H1 (cell line): ENCODE results near the gene ROR1. TPM values are rescaled to one million over a fixed set of nuclear protein-coding genes. Genes with fewer than 3 reads are reported as not detected.

Source experiments
- CTCF ChIA-PET: fragments of 300-600 bp; sonication (Branson Sonifier 250); formaldehyde crosslinking; loops from one replicate; lab custom pipeline; 2021; ENCODE audit not compliant: partially characterized antibody; lab: Charles Lee
- POLR2A ChIA-PET: fragments of 300-600 bp; sonication (Branson Sonifier 250); formaldehyde crosslinking; loops from one replicate; lab custom pipeline; 2021; ENCODE audit warnings: inconsistent platforms; ENCODE audit not compliant: partially characterized antibody; lab: Charles Lee
- DNase-seq, 2 experiments: peaks; one replicate each; pipeline versions ENCODE4 v3.0.0 to v3.0.0-alpha.2; 2010 to 2022; ENCODE audit warnings: low spot score in 2 of 2, low read depth in 1 of 2, mixed read lengths in 1 of 2
- FAIRE-seq: peaks from 2 replicates; lab custom pipeline; 2011; peaks lifted over from hg19 to GRCh38; lab: Jason Lieb, UNC
- H2AFZ ChIP-seq: 2 replicates; pipeline ENCODE4 v1.8.1; 2012; ENCODE audit warnings: low read length, inconsistent platforms
- H2AK5ac ChIP-seq: 2 replicates; pipeline ENCODE4 v1.6.1; 2013; ENCODE audit warnings: low read depth, low read length
- H2BK120ac ChIP-seq: replicated peaks from 2 replicates; pipeline ENCODE3; 2013; ENCODE audit warnings: low read depth, low read length, inconsistent platforms
- H2BK12ac ChIP-seq: 2 replicates; pipeline ENCODE4 v1.6.1; 2013; ENCODE audit warnings: low read depth, low read length
- H2BK15ac ChIP-seq: 2 replicates; pipeline ENCODE4 v1.6.1; 2013; ENCODE audit warnings: low read length
- H2BK20ac ChIP-seq: 2 replicates; pipeline ENCODE4 v1.6.1; 2013; ENCODE audit warnings: low read length
- H2BK5ac ChIP-seq: 2 replicates; pipeline ENCODE4 v1.6.1; 2013; ENCODE audit warnings: low read depth, low read length
- H3K14ac ChIP-seq: 2 replicates; pipeline ENCODE4 v1.6.1; 2013; ENCODE audit warnings: inconsistent platforms; ENCODE audit not compliant: insufficient read length
- H3K18ac ChIP-seq: 2 replicates; pipeline ENCODE4 v1.6.1; 2013; ENCODE audit warnings: low read length; ENCODE audit errors: extremely low read depth
- H3K23ac ChIP-seq: 2 replicates; pipeline ENCODE4 v1.6.1; 2013; ENCODE audit warnings: inconsistent platforms; ENCODE audit not compliant: insufficient read length
- H3K23me2 ChIP-seq: 2 replicates; pipeline ENCODE4 v1.6.1; 2013; ENCODE audit warnings: low read depth, low read length
- H3K27ac ChIP-seq: 2 replicates; pipeline ENCODE4 v1.6.1; 2011; ENCODE audit warnings: low read depth, low read length, inconsistent platforms
- H3K27me3 ChIP-seq, 4 experiments: replicated peaks in 1 of 4; 1 replicate in 1 of 4; 2 replicates in 3 of 4; pipeline versions ENCODE4 v1.6.1 to v1.8.1; 2011 to 2013; ENCODE audit warnings: low read length in 3 of 4, mild to moderate bottlenecking in 3 of 4, inconsistent platforms in 2 of 4, mixed read lengths in 2 of 4, moderate library complexity in 1 of 4; ENCODE audit not compliant: control insufficient read depth in 3 of 4, insufficient read depth in 3 of 4; ENCODE audit errors: extremely low read depth in 1 of 4
- H3K36me3 ChIP-seq, 4 experiments: 2 replicates each; pipeline versions ENCODE4 v1.6.1 to v1.8.1; 2011 to 2013; ENCODE audit warnings: mild to moderate bottlenecking in 4 of 4, low read length in 3 of 4, moderate library complexity in 2 of 4, control low read depth in 1 of 4, inconsistent platforms in 1 of 4; ENCODE audit not compliant: insufficient read depth in 4 of 4, control insufficient read depth in 2 of 4
- H3K4ac ChIP-seq: replicated peaks from 2 replicates; pipeline ENCODE3; 2013; ENCODE audit warnings: low read length, low read depth, mixed read lengths, inconsistent platforms; ENCODE audit not compliant: insufficient read length
- H3K4me1 ChIP-seq, 4 experiments: replicated peaks in 1 of 4; 1 replicate in 1 of 4; 2 replicates in 3 of 4; pipeline versions ENCODE4 v1.6.1 to v1.8.1; 2011 to 2013; ENCODE audit warnings: low read length in 3 of 4, inconsistent platforms in 2 of 4, mixed read lengths in 1 of 4; ENCODE audit not compliant: insufficient read depth in 4 of 4, control insufficient read depth in 3 of 4
- H3K4me2 ChIP-seq, 2 experiments: 2 replicates each; pipeline versions ENCODE4 v1.6.1 to v1.8.1; 2011 to 2013; ENCODE audit warnings: low read depth in 2 of 2, low read length in 2 of 2, control low read depth in 1 of 2, inconsistent platforms in 1 of 2, mild to moderate bottlenecking in 1 of 2; ENCODE audit not compliant: insufficient read depth in 1 of 2
- H3K4me3 ChIP-seq, 4 experiments: fragments of 200-600, 300-600 bp in 1 of 4; sonication (generic), shearing (Covaris generic), sonication (Bioruptor Twin) in 1 of 4; 2 replicates each; pipeline versions ENCODE4 v1.5.1 to v1.8.1; 2011 to 2016; ENCODE audit warnings: low read length in 4 of 4, low read depth in 3 of 4, control low read depth in 2 of 4, inconsistent platforms in 2 of 4, mild to moderate bottlenecking in 2 of 4, mixed read lengths in 1 of 4, moderate library complexity in 1 of 4; ENCODE audit not compliant: insufficient read depth in 2 of 4; ENCODE audit errors: extremely low read depth in 1 of 4
- H3K56ac ChIP-seq: replicated peaks from 2 replicates; pipeline ENCODE3; 2013; ENCODE audit warnings: low read depth, mild to moderate bottlenecking, mixed read lengths, low read length, inconsistent platforms; ENCODE audit not compliant: insufficient read length
- H3K79me1 ChIP-seq: 2 replicates; pipeline ENCODE4 v1.6.1; 2013; ENCODE audit warnings: low read depth, low read length, control low read depth
- H3K79me2 ChIP-seq, 2 experiments: 2 replicates each; pipeline versions ENCODE4 v1.6.1 to v1.8.1; 2012 to 2013; ENCODE audit warnings: low read length in 2 of 2, mild to moderate bottlenecking in 2 of 2, inconsistent platforms in 1 of 2; ENCODE audit not compliant: insufficient read depth in 2 of 2, control insufficient read depth in 1 of 2
- H3K9ac ChIP-seq, 4 experiments: replicated peaks in 1 of 4; 1 replicate in 1 of 4; 2 replicates in 3 of 4; pipeline versions ENCODE4 v1.6.1 to v1.8.1; 2011 to 2013; ENCODE audit warnings: low read depth in 3 of 4, low read length in 3 of 4, control low read depth in 2 of 4, mild to moderate bottlenecking in 2 of 4, moderate library complexity in 2 of 4, inconsistent platforms in 1 of 4; ENCODE audit errors: extremely low read depth in 1 of 4
- H3K9me3 ChIP-seq, 2 experiments: 2 replicates each; pipeline versions ENCODE4 v1.6.1 to v1.8.1; 2012 to 2013; ENCODE audit warnings: mild to moderate bottlenecking in 2 of 2, moderate library complexity in 2 of 2, control low read depth in 1 of 2, inconsistent platforms in 1 of 2, low read depth in 1 of 2, low read length in 1 of 2, mixed read lengths in 1 of 2; ENCODE audit not compliant: insufficient read depth in 2 of 2
- H4K20me1 ChIP-seq, 2 experiments: replicated peaks in 1 of 2; 2 replicates each; pipeline versions ENCODE3 to v1.8.1; 2011 to 2013; ENCODE audit warnings: inconsistent platforms in 2 of 2, low read length in 2 of 2, mild to moderate bottlenecking in 1 of 2; ENCODE audit not compliant: insufficient read depth in 2 of 2, control insufficient read depth in 1 of 2
- H4K5ac ChIP-seq: 2 replicates; pipeline ENCODE4 v1.6.1; 2013; ENCODE audit warnings: low read length, low read depth, mixed read lengths, inconsistent platforms; ENCODE audit not compliant: insufficient read length
- H4K8ac ChIP-seq: 2 replicates; pipeline ENCODE4 v1.8.0; 2013; ENCODE audit warnings: mild to moderate bottlenecking, moderate library complexity, low read length, inconsistent platforms; ENCODE audit not compliant: insufficient read depth; ENCODE audit errors: extremely low read depth
- H4K91ac ChIP-seq: replicated peaks from 2 replicates; pipeline ENCODE3; 2013; ENCODE audit warnings: low read length, mixed read lengths, inconsistent platforms; ENCODE audit not compliant: insufficient read length
- BACH1 ChIP-seq: IDR thresholded peaks from 2 replicates; pipeline ENCODE4 v1.6.1; 2012; ENCODE audit warnings: low read length, improper control_type of control experiment
- CBX8 ChIP-seq: fragments of 300-800, 300-1000 bp; sonication (generic); IDR thresholded peaks from 2 replicates; pipeline ENCODE4 v1.7.1; 2016; ENCODE audit warnings: low read depth, low read length, borderline replicate concordance
- CHD1 ChIP-seq: IDR thresholded peaks from 2 replicates; pipeline ENCODE4 v1.6.1; 2012; ENCODE audit warnings: low read depth, low read length, improper control_type of control experiment
- HDAC2 ChIP-seq, 2 experiments: fragments of 300-600 bp in 1 of 2; sonication (generic) in 1 of 2; IDR thresholded peaks; 2 replicates each; pipeline ENCODE4 v1.6.1; 2011 to 2012; ENCODE audit warnings: low read depth in 2 of 2, low read length in 2 of 2, mild to moderate bottlenecking in 2 of 2, moderate library complexity in 2 of 2, borderline replicate concordance in 1 of 2, inconsistent platforms in 1 of 2
- JUND ChIP-seq: IDR thresholded peaks from 2 replicates; pipeline ENCODE4 v1.6.1; 2011; ENCODE audit warnings: mild to moderate bottlenecking, improper control_type of control experiment, low read length
- KDM1A ChIP-seq: fragments of 200-600, 300-600 bp; sonication (generic); IDR thresholded peaks from 2 replicates; pipeline ENCODE4 v1.7.1; 2016; ENCODE audit warnings: mild to moderate bottlenecking, low read length, borderline replicate concordance
- PHF8 ChIP-seq: fragments of 200-600 bp; sonication (generic); conservative IDR thresholded peaks from 2 replicates; pipeline ENCODE4 v1.7.1; 2012; ENCODE audit warnings: low read depth, mild to moderate bottlenecking, inconsistent platforms, low read length, moderate library complexity
- POLR2A ChIP-seq, 2 experiments: IDR thresholded peaks; 1 replicate in 1 of 2; 2 replicates in 1 of 2; pipeline ENCODE4 v1.6.1; 2011; ENCODE audit warnings: low read depth in 2 of 2, low read length in 2 of 2, mild to moderate bottlenecking in 2 of 2; ENCODE audit errors: control extremely low read depth in 1 of 2
- RFX5 ChIP-seq: IDR thresholded peaks from 2 replicates; pipeline ENCODE4 v1.6.1; 2011; ENCODE audit warnings: low read depth, low read length, improper control_type of control experiment, borderline replicate concordance
- TEAD4 ChIP-seq: IDR thresholded peaks from 2 replicates; pipeline ENCODE4 v1.6.1; 2012; ENCODE audit warnings: low read depth, low read length, inconsistent platforms, mixed read lengths
- WGBS, 2 experiments: shearing (Covaris generic) in 1 of 2; methylation state at CpG; one replicate each; pipeline versions ENCODE4 v1.1.6 to v1.1.7; 2013 to 2015; ENCODE audit warnings: low lambda C conversion rate in 2 of 2, mixed read lengths in 2 of 2, inconsistent platforms in 1 of 2, low coverage in 1 of 2, missing lambda C conversion rate in 1 of 2; ENCODE audit not compliant: insufficient replicate concordance in 2 of 2, insufficient coverage in 1 of 2, insufficient read length in 1 of 2; ENCODE audit errors: extremely low coverage in 1 of 2, missing lambda C conversion rate in 1 of 2; 5-methylcytosine and 5-hydroxymethylcytosine counted together
- polyA plus RNA-seq, 7 experiments: library from polyadenylated mRNA; depleted of rRNA in 3 of 7; stranded (reverse) in 5 of 7; unstranded in 2 of 7; fragments of >200 nt in 5 of 7; fragments of 200-250 nt in 2 of 7; gene quantifications; 1 replicate in 5 of 7; 2 replicates in 1 of 7; 4 replicates in 1 of 7; pipeline versions ENCODE4 v1.2.1 to v1.2.3, GENCODE V29; 2011 to 2013; ENCODE audit warnings: missing spikeins in 2 of 7, mixed read lengths in 2 of 7
- total RNA-seq: library from RNA; stranded (reverse); fragmentation: NEBNext Ultra II Directional; extraction: Animal tissue kit (Norgen Biotek cat#: 25700); gene quantifications from 2 replicates; pipeline ENCODE4 v1.2.1, GENCODE V29; 2021

Gene ROR1
- total and polyA plus RNA-seq, 2 of the 8 experiments (the other 6 are each of a cell fraction or from before 2014, with no cell fraction given): 33.6 to 73.6 TPM

- Histone ChIP-seq H3K27ac (0 out of 2 replicates have a peak overlapping the region, but pooled peaks have one; percentile 2), H4K20me1 (peaks cover 6 to 12% of the 10 kb centered on the region in 2 experiments), H3K36me3 (no peaks in the 10 kb centered on the region), H2AFZ (no peak overlapping the region), H3K18ac (no peak overlapping the region), H2BK20ac (no peak overlapping the region), H3K27me3 (no peaks in the 10 kb centered on the region), H4K5ac (no peak overlapping the region), H2AK5ac (no peak overlapping the region), H3K4me3 (no peak overlapping the region), H3K4ac (no peak overlapping the region), H2BK12ac (no peak overlapping the region), H3K23me2 (no peaks in the 10 kb centered on the region; the same call in 1 of the 2 replicates), H3K9me3 (no peaks in the 10 kb centered on the region), H4K91ac (no peak overlapping the region), H2BK120ac (no peak overlapping the region), H3K79me2 (peaks cover 4 to 99% of the 10 kb centered on the region in 2 experiments; a peak in 3 of 4 replicates), H2BK15ac (no peak overlapping the region), H3K4me2 (no peak overlapping the region), H3K14ac (no peak overlapping the region), H3K9ac (no peak overlapping the region), H4K8ac (no peak overlapping the region), H2BK5ac (no peak overlapping the region), H3K4me1 (peaks cover 3 to 11% (median 8%) of the 10 kb centered on the region in 4 experiments; a peak in 5 of 7 replicates), H3K79me1 (peaks cover 12% of the 10 kb centered on the region), H3K56ac (no peak overlapping the region), H3K23ac (no peak overlapping the region)
- 87% methylated on average over 3 of the region's 3 CpGs; no CpG with 5 or more reads in 1 of the 2 experiments for WGBS, 2 experiments
- ChIA-PET POLR2A (interaction anchor here (1.9 kb wide), 1 partner anchor 10 kb away, joined by 4 read pairs; no protein-coding TSS in a partner anchor), CTCF (interaction anchor here (0.7 to 2.7 kb wide), 5 partner anchors 14 to 152 kb away, joined by 3 to 7 read pairs (median 3); no protein-coding TSS in a partner anchor)
- DNase-seq (no peak), FAIRE-seq (no peak)
- TF ChIP-seq TEAD4 (no peak), RFX5 (no peak), HDAC2 (IDR thresholded peaks at IDR 0.05; ENCODE audit: borderline replicate concordance in 1 of 2, low read depth in 2 of 2, low read length in 2 of 2) (no peak), CHD1 (no peak), JUND (no peak), PHF8 (no peak), BACH1 (no peak), KDM1A (no peak), CBX8 (no peak), POLR2A (IDR thresholded peaks at IDR 0.05; ENCODE audit: control extremely low read depth in 1 of 2, low read depth in 2 of 2, low read length in 2 of 2) (no peak)
Observed at GRCh38 chr1:63854091-63854490, 80.3 kb downstream of the ROR1 start.
